HUDEP-2 (cell line): ENCODE results near the gene NDUFAF3.

Source experiments
- DNase-seq, 76 experiments: peaks; one replicate each; lab custom pipeline; 2025; ENCODE audit not compliant: unreplicated experiment in 76 of 76; lab: John Stamatoyannopoulos, UW

NDUFAF3 gene

GRCh38 chr3:49032646-49033304, 10.9 kb downstream of the NDUFAF3 start:
- no peak for DNase-seq

- DNase-seq = no peak
These were observed 12.7 kb downstream of the NDUFAF3 start for GRCh38 chr3:49034650-49035049.

GRCh38 chr3:49035281-49035680, 13.4 kb downstream of the NDUFAF3 start:
- no peak for DNase-seq

- DNase-seq = no peak
These were observed 31.6 kb downstream of the NDUFAF3 start for GRCh38 chr3:49053543-49053942.

- no peak for DNase-seq
These were observed 32.5 kb downstream of the NDUFAF3 start for GRCh38 chr3:49054344-49054862.

GRCh38 chr3:49057268-49057667, 35.3 kb downstream of the NDUFAF3 start:
- no peak for DNase-seq

GRCh38 chr3:49058011-49058410, 36.1 kb downstream of the NDUFAF3 start:
- no peak for DNase-seq
